Neuronal stem cell (in vitro differentiated cells): ENCODE measurements around the gene ZNF146.
A peak's percentile ranks its signal among the peaks of the same experiment; 100 is the strongest.

Source experiments
- DNase-seq: peaks from one replicate; pipeline ENCODE4 v3.0.0-alpha.2; 2013; ENCODE audit warnings: low spot score
- H2AFZ ChIP-seq: one replicate; pipeline ENCODE4 v1.6.1; 2013; ENCODE audit warnings: mild to moderate bottlenecking, low read length, inconsistent platforms
- H2AK5ac ChIP-seq: 2 replicates; pipeline ENCODE4 v1.6.1; 2013; ENCODE audit warnings: low read depth, mild to moderate bottlenecking, inconsistent platforms, low read length, moderate library complexity, mixed read lengths
- H2BK120ac ChIP-seq: 2 replicates; pipeline ENCODE4 v1.6.1; 2013; ENCODE audit warnings: low read depth, mild to moderate bottlenecking, inconsistent platforms, low read length, moderate library complexity, mixed read lengths
- H2BK12ac ChIP-seq: one replicate; pipeline ENCODE4 v1.6.1; 2013; ENCODE audit warnings: low read length, inconsistent platforms
- H2BK15ac ChIP-seq: 2 replicates; pipeline ENCODE4 v1.6.1; 2013; ENCODE audit warnings: mild to moderate bottlenecking, low read length, inconsistent platforms, mixed read lengths
- H2BK5ac ChIP-seq: one replicate; pipeline ENCODE4 v1.6.1; 2013; ENCODE audit warnings: inconsistent platforms, mild to moderate bottlenecking, low read length, moderate library complexity
- H3K14ac ChIP-seq: one replicate; pipeline ENCODE4 v1.6.1; 2013; ENCODE audit warnings: low read length, inconsistent platforms
- H3K18ac ChIP-seq: 2 replicates; pipeline ENCODE4 v1.6.1; 2013; ENCODE audit warnings: low read length, inconsistent platforms
- H3K23ac ChIP-seq: 2 replicates; pipeline ENCODE4 v1.6.1; 2013; ENCODE audit warnings: low read depth, mild to moderate bottlenecking, mixed read lengths, low read length, inconsistent platforms; ENCODE audit not compliant: poor library complexity
- H3K27ac ChIP-seq: replicated peaks from 3 replicates; pipeline ENCODE4 v1.5.1; 2013; ENCODE audit warnings: low read length, inconsistent platforms
- H3K27me3 ChIP-seq, 3 experiments: 2 replicates each; pipeline ENCODE4 v1.6.1; 2013; ENCODE audit warnings: low read length in 3 of 3, mild to moderate bottlenecking in 2 of 3, inconsistent platforms in 1 of 3, low read depth in 1 of 3, mixed read lengths in 1 of 3, moderate library complexity in 1 of 3; ENCODE audit not compliant: control insufficient read depth in 3 of 3, insufficient read depth in 3 of 3
- H3K36me3 ChIP-seq, 2 donors: replicated peaks in 1 of 2; 2 replicates each; pipeline ENCODE4 v1.6.1; 2013; ENCODE audit warnings: low read length in 2 of 2; ENCODE audit not compliant: control insufficient read depth in 2 of 2, insufficient read depth in 2 of 2
- H3K4ac ChIP-seq: 2 replicates; pipeline ENCODE4 v1.6.1; 2013; ENCODE audit warnings: inconsistent platforms, mild to moderate bottlenecking, low read length, moderate library complexity
- H3K4me1 ChIP-seq, 2 donors: 1 replicate in 1 of 2; 2 replicates in 1 of 2; pipeline ENCODE4 v1.6.1; 2013; ENCODE audit warnings: low read length in 2 of 2, low read depth in 1 of 2; ENCODE audit not compliant: control insufficient read depth in 2 of 2, insufficient read depth in 1 of 2
- H3K4me2 ChIP-seq: one replicate; pipeline ENCODE4 v1.6.1; 2013; ENCODE audit warnings: mild to moderate bottlenecking, low read length, inconsistent platforms; ENCODE audit not compliant: insufficient read depth, poor library complexity, severe bottlenecking
- H3K4me3 ChIP-seq, 2 donors: 2 replicates each; pipeline ENCODE4 v1.5.1; 2013; ENCODE audit warnings: low read length in 2 of 2, mild to moderate bottlenecking in 2 of 2, inconsistent platforms in 1 of 2, moderate library complexity in 1 of 2
- H3K79me1 ChIP-seq: one replicate; pipeline ENCODE4 v1.6.1; 2013; ENCODE audit warnings: low read depth, mild to moderate bottlenecking, inconsistent platforms, low read length, moderate library complexity
- H3K9ac ChIP-seq: one replicate; pipeline ENCODE4 v1.6.1; 2013; ENCODE audit warnings: mild to moderate bottlenecking, low read depth, low read length, inconsistent platforms; ENCODE audit not compliant: poor library complexity
- H3K9me3 ChIP-seq, 2 donors: replicated peaks in 1 of 2; 2 replicates each; pipeline versions ENCODE3 to v1.6.1; 2013; ENCODE audit warnings: low read length in 2 of 2, mild to moderate bottlenecking in 2 of 2, inconsistent platforms in 1 of 2, low read depth in 1 of 2, mixed read lengths in 1 of 2, moderate library complexity in 1 of 2; ENCODE audit not compliant: control insufficient read depth in 2 of 2, insufficient read depth in 1 of 2
- H4K8ac ChIP-seq: one replicate; pipeline ENCODE4 v1.6.1; 2013; ENCODE audit warnings: low read depth, mild to moderate bottlenecking, inconsistent platforms, low read length, moderate library complexity
- H4K91ac ChIP-seq: one replicate; pipeline ENCODE4 v1.6.1; 2013; ENCODE audit warnings: low read length, low read depth, mild to moderate bottlenecking, inconsistent platforms; ENCODE audit not compliant: poor library complexity
- WGBS, 2 donors: extraction: QIAGEN DNeasy Blood & Tissue Kit; methylation state at CpG; one replicate each; pipeline ENCODE4 v1.1.7; 2013; ENCODE audit warnings: missing lambda C conversion rate in 2 of 2, mixed read lengths in 1 of 2; ENCODE audit not compliant: insufficient read length in 2 of 2, insufficient replicate concordance in 1 of 2; ENCODE audit errors: extremely low coverage in 2 of 2; 5-methylcytosine and 5-hydroxymethylcytosine counted together

The ZNF146 gene

DNA sequence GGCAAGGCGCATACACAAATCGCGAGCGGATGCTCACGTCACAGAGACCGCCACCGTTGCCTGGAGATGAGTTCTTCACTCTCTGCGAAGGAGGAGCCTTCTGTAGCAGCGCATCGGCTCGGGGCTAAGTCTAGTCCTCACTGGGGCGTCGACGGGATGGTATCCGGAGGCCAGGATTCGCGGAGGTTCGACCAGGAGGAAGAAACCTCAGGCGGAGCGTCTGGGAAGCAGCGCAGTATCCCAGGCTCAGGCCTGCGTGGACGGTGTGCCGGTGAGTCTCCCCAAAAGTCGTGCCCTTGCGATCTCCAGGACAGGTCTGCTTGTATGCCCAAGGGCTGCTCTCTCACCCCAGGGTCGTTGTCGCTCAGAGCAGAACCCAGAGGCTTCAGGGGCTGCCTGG, 40.4 kb downstream of the ZNF146 start:
- no CpG with 5 or more reads among the region's 28 CpGs for WGBS, 2 donors
- no peak overlapping the region for H3K4ac ChIP-seq
- no peak overlapping the region for H2BK15ac ChIP-seq
- no peak overlapping the region for H2BK12ac ChIP-seq
- no peak overlapping the region for H4K91ac ChIP-seq
- no peak overlapping the region for H3K4me2 ChIP-seq
- H2AFZ ChIP-seq: no peak overlapping the region
- no peak overlapping the region for H2BK5ac ChIP-seq
- no peak overlapping the region for H3K9ac ChIP-seq
- H3K27me3 ChIP-seq: no peaks in the 10 kb centered on the region
- no peaks in the 10 kb centered on the region for H3K36me3 ChIP-seq
- no peak overlapping the region for H3K14ac ChIP-seq
- no peak for DNase-seq
- no peaks in the 10 kb centered on the region for H3K79me1 ChIP-seq
- H4K8ac ChIP-seq: no peak overlapping the region
- peaks cover 6% of the 10 kb centered on the region in 2 donors for H3K9me3 ChIP-seq
- no peak overlapping the region for H3K23ac ChIP-seq
- no peak overlapping the region for H2AK5ac ChIP-seq
- no peak overlapping the region for H3K4me3 ChIP-seq
- H3K27ac ChIP-seq: no peak overlapping the region
- H3K18ac ChIP-seq: no peak overlapping the region
- H2BK120ac ChIP-seq: no peak overlapping the region
- no peaks in the 10 kb centered on the region for H3K4me1 ChIP-seq

DNA sequence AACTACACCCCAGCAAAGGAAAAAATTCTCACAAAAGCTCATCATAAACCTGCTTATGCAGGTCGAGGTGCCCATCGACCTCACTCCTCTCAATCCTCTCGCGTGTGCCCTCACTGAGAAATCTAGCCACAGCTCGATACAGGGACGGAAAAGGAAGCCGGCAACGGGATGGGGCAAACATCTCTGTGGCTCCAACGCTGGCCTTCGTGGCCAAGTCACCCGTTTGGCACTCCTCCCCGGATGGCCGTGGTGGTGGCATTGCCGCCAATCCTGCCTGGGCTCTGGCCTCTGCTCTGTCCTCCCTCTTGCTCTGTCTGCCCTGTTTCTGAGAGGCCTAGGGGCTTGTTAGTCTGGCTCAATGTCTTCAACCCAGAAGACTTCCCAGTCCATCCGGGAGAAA, 41.2 kb downstream of the ZNF146 start:
- H3K4me2 ChIP-seq: no peak overlapping the region
- no peak overlapping the region for H3K9ac ChIP-seq
- H3K4me3 ChIP-seq: no peak overlapping the region
- H3K27ac ChIP-seq: no peak overlapping the region
- H3K79me1 ChIP-seq: no peaks in the 10 kb centered on the region
- no peak overlapping the region for H3K14ac ChIP-seq
- H4K8ac ChIP-seq: no peak overlapping the region
- H4K91ac ChIP-seq: no peak overlapping the region
- H2BK5ac ChIP-seq: no peak overlapping the region
- H3K36me3 ChIP-seq: no peaks in the 10 kb centered on the region
- H2AK5ac ChIP-seq: no peak overlapping the region
- no peak overlapping the region for H2BK12ac ChIP-seq
- H3K18ac ChIP-seq: no peak overlapping the region
- WGBS, 2 donors: no CpG with 5 or more reads among the region's 15 CpGs
- no peak overlapping the region for H3K4ac ChIP-seq
- no peak overlapping the region for H2BK120ac ChIP-seq
- no peaks in the 10 kb centered on the region for H3K4me1 ChIP-seq
- H2AFZ ChIP-seq: no peak overlapping the region
- no peak overlapping the region for H2BK15ac ChIP-seq
- DNase-seq: no peak
- H3K23ac ChIP-seq: no peak overlapping the region
- H3K27me3 ChIP-seq: no peaks in the 10 kb centered on the region
- peaks cover 6% of the 10 kb centered on the region in 2 donors for H3K9me3 ChIP-seq

DNA sequence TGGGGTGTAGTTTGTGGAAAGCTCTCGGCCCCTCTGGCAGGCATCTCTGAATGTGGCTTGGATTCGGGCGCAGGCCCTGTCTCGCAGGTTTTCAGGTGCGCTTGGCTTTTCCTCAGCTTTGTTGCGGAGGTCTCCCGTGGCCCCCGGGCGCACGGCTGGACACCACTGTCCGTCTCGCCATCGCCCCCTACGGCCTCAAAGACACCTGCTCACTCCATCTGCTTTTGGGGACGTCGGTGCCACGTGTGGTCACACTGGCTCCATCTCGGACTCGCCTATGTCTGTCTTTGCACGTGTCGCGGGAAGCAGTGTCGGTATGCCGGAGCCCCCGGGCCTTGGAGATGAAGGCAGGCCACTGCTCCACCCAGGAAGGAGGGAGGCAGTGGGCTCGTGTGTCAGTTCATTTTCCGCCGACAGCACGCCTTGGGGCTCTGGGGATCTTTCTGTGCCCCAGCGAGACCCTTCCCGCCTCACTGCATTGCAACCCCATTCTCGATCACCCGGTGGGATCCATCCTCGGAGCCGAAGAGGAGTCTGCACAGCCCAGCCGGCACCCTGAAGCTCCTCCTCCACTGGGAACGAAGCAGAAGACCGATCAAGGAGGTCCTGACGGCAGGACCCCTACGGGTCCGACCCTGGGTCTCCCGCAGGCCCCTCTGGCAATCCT, 42.1 kb downstream of the ZNF146 start:
- Histone ChIP-seq H3K36me3 (no peaks in the 10 kb centered on the region), H2BK5ac (no peak overlapping the region), H2BK15ac (no peak overlapping the region), H2AFZ (peak overlapping the region; percentile 53), H3K79me1 (no peaks in the 10 kb centered on the region), H3K9ac (peak overlapping the region; percentile 30), H2BK120ac (no peak overlapping the region), H3K27me3 (no peaks in the 10 kb centered on the region), H3K4me3 (no peak overlapping the region), H3K14ac (no peak overlapping the region), H3K4me2 (peak overlapping the region; percentile 48), H3K18ac (peak overlapping the region; percentile 59), H3K4me1 (no peaks in the 10 kb centered on the region), H3K23ac (no peak overlapping the region), H3K4ac (no peak overlapping the region), H4K91ac (no peak overlapping the region), H4K8ac (no peak overlapping the region), H2BK12ac (peak overlapping the region; percentile 10), H3K27ac (no peak overlapping the region), H2AK5ac (no peak overlapping the region), H3K9me3 (peaks cover 6% of the 10 kb centered on the region in 2 donors)
- WGBS, 2 donors: no CpG with 5 or more reads among the region's 42 CpGs
- DNase-seq: no peak

DNA sequence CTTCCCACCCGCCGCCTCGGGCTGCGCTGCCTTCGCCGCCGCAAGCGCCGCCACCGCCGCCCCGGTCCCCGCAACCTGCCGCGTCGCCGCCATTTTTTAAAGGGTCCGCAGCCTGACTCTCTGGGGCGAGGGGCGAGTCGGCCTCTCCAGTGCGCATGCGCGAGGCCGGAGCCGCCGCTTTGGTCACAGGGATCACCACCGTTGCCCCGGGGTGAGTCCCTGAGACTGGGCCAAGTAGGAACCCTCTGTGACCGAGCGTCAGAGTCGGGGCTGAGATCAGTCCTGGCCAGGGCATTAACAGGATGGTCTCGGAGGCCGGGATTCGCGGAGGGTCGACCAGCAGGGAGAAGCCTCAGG, 42.6 kb downstream of the ZNF146 start:
- H3K9ac ChIP-seq: peak overlapping the region; percentile 30
- no peak overlapping the region for H2AK5ac ChIP-seq
- peak overlapping the region; percentile 48 for H3K4me2 ChIP-seq
- no peak overlapping the region for H2BK5ac ChIP-seq
- H2BK12ac ChIP-seq: no peak overlapping the region
- DNase-seq: no peak
- WGBS, 2 donors: no CpG with 5 or more reads among the region's 37 CpGs
- H3K27ac ChIP-seq: no peak overlapping the region
- no peak overlapping the region for H3K14ac ChIP-seq
- no peaks in the 10 kb centered on the region for H3K36me3 ChIP-seq
- H3K4me1 ChIP-seq: no peaks in the 10 kb centered on the region
- H3K18ac ChIP-seq: peak overlapping the region; percentile 59
- no peak overlapping the region for H3K4ac ChIP-seq
- H2BK15ac ChIP-seq: no peak overlapping the region
- H3K79me1 ChIP-seq: no peaks in the 10 kb centered on the region
- peak overlapping the region; percentile 53 for H2AFZ ChIP-seq
- H3K9me3 ChIP-seq: peaks cover 6% of the 10 kb centered on the region in 2 donors
- H3K4me3 ChIP-seq: no peak overlapping the region
- H4K8ac ChIP-seq: no peak overlapping the region
- no peak overlapping the region for H3K23ac ChIP-seq
- no peaks in the 10 kb centered on the region for H3K27me3 ChIP-seq
- no peak overlapping the region for H4K91ac ChIP-seq
- no peak overlapping the region for H2BK120ac ChIP-seq
